Astrocyte (in vitro differentiated cells and primary cell): Measurements from ENCODE around the gene GNB2.

ENCODE experiments used
- CTCF ChIP-seq: IDR thresholded peaks from 2 replicates; pipeline ENCODE4 v1.5.1; 2011; ENCODE audit warnings: low read depth, mild to moderate bottlenecking, inconsistent platforms, low read length, moderate library complexity; ENCODE audit not compliant: insufficient read depth
- EZH2 ChIP-seq: IDR thresholded peaks from 2 replicates; pipeline ENCODE4 v1.6.1; 2012; ENCODE audit warnings: mild to moderate bottlenecking, low read length, inconsistent platforms; ENCODE audit not compliant: insufficient read depth

DNA sequence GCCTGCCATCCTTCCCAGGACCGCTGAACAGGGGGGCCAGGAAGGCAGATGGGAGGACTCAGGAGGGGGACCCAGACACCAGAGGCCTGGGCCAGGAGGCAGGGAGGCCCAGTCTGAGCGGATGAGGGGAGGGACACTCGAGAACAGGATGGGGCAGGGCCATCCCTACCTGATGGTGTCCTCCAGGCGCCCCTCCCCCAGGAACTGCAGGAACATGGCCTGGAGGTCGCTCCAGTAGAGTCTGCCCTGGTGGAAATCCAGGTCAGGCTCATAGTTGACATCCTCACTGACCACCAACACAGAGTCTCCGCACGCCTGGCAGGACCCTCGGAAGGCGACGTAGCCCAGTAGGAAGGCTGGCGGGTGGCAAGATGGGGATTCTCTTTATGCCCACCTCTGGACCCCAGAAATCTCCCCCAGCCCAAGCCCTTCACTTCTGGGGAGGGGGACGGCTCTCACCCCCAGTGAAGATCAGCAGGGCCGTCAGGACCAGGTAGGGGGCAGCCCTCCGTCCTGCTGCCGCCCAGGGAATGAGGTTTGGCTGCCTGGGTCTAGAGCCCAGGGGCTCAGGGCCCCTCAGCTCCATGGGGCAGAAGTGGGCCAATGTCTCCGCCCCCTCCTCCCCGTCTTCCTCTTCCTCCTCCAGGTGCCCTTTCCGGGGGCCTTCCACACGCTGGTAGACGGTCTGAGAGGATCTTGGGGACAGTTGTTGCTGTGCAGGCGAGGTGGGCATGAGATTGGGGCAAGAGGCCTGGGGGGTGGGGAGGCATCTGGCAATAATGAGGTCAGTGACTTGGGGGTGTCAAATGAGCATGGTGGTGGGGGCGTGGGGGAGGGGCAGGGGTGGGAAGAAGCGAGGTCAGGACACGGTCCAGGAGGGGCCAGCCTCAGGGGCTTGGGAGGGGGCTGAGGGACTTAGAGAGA lies 32.8 kb upstream of the GNB2 start:
- TF ChIP-seq CTCF: no peak
- TF ChIP-seq EZH2: no peak
